Panc1 (cell line): ENCODE data around the gene NPR1.

Source experiments
- CTCF ChIP-seq: fragments of 450-650 bp; IDR thresholded peaks from 2 replicates; pipeline ENCODE4 v1.5.1; 2017; ENCODE audit warnings: mild to moderate bottlenecking
- POLR2AphosphoS5 ChIP-seq: IDR thresholded peaks from 2 replicates; pipeline ENCODE4 v1.6.1; 2012; ENCODE audit warnings: mild to moderate bottlenecking, low read depth, low read length, moderate library complexity
- REST ChIP-seq, 2 experiments: IDR thresholded peaks; 2 replicates each; pipeline ENCODE4 v1.6.1; 2011 to 2012; ENCODE audit warnings: low read depth in 2 of 2, control low read depth in 1 of 2, low read length in 1 of 2, mild to moderate bottlenecking in 1 of 2, moderate library complexity in 1 of 2; ENCODE audit not compliant: insufficient read depth in 1 of 2
- SIN3A ChIP-seq: IDR thresholded peaks from 2 replicates; pipeline ENCODE4 v1.6.1; 2012; ENCODE audit warnings: low read depth, mild to moderate bottlenecking, low read length, moderate library complexity, borderline replicate concordance; ENCODE audit not compliant: insufficient read depth
- TCF7L2 ChIP-seq: IDR thresholded peaks from 2 replicates; pipeline ENCODE4 v1.6.1; 2011; ENCODE audit warnings: mild to moderate bottlenecking, low read depth, low read length, inconsistent platforms

GRCh38 chr1:153630384-153630783, 48.1 kb upstream of the NPR1 start:
- TF ChIP-seq CTCF, result no peak
- no peak for TF ChIP-seq REST (IDR thresholded peaks at IDR 0.05; ENCODE audit: insufficient read depth in 1 of 2, low read depth in 2 of 2, low read length in 1 of 2)
- TF ChIP-seq POLR2AphosphoS5, result no peak
- no peak for TF ChIP-seq SIN3A
- TF ChIP-seq TCF7L2, result no peak
